MM.1S (cell line): ENCODE measurements around the gene IL23A.

Source experiments
- DNase-seq: peaks from one replicate; pipeline ENCODE4 v3.0.0-alpha.2; 2015
- H2AFZ ChIP-seq: fragments of 300-600 bp; sonication (generic); 2 replicates; pipeline ENCODE4 v1.6.0; 2016; ENCODE audit warnings: antibody characterized with exemption, low read length
- H3F3A ChIP-seq: fragments of 300-600 bp; sonication (generic); 2 replicates; pipeline ENCODE4 v1.6.1; 2016; ENCODE audit warnings: mild to moderate bottlenecking, antibody characterized with exemption, low read length, moderate library complexity, mixed read lengths; ENCODE audit not compliant: insufficient read depth
- H3K27ac ChIP-seq: fragments of 300-600 bp; sonication (generic); 2 replicates; pipeline ENCODE4 v1.5.1; 2016; ENCODE audit warnings: mild to moderate bottlenecking, low read length
- H3K27me3 ChIP-seq: fragments of 300-600 bp; sonication (generic); replicated peaks from 2 replicates; pipeline ENCODE4 v1.6.0; 2016; ENCODE audit warnings: low read length; ENCODE audit not compliant: insufficient read depth
- H3K36me3 ChIP-seq: fragments of 300-600 bp; sonication (generic); replicated peaks from 2 replicates; pipeline ENCODE4 v1.6.1; 2016; ENCODE audit warnings: mild to moderate bottlenecking, low read length, mixed read lengths; ENCODE audit not compliant: insufficient read depth
- H3K4me1 ChIP-seq: fragments of 300-600 bp; sonication (generic); 2 replicates; pipeline ENCODE4 v1.6.1; 2016; ENCODE audit warnings: low read length, mixed read lengths
- H3K4me2 ChIP-seq: fragments of 300-600 bp; sonication (generic); 2 replicates; pipeline ENCODE4 v1.6.0; 2016; ENCODE audit warnings: low read depth, low read length
- H3K4me3 ChIP-seq: fragments of 300-600 bp; sonication (generic); 2 replicates; pipeline ENCODE4 v1.5.1; 2016; ENCODE audit warnings: low read length, mixed read lengths
- H3K79me2 ChIP-seq: fragments of 300-600 bp; sonication (generic); 2 replicates; pipeline ENCODE4 v1.6.1; 2016; ENCODE audit warnings: mixed run types, low read length, mixed read lengths
- H3K9ac ChIP-seq: fragments of 300-600 bp; sonication (generic); 2 replicates; pipeline ENCODE4 v1.6.1; 2016; ENCODE audit warnings: low read length, mixed read lengths
- H3K9me2 ChIP-seq: fragments of 300-600 bp; sonication (generic); replicated peaks from 2 replicates; pipeline ENCODE4 v1.6.1; 2016; ENCODE audit warnings: mild to moderate bottlenecking, low read length, mixed read lengths; ENCODE audit not compliant: insufficient read depth
- H3K9me3 ChIP-seq: fragments of 300-600 bp; sonication (generic); replicated peaks from 2 replicates; pipeline ENCODE4 v1.6.1; 2016; ENCODE audit warnings: mild to moderate bottlenecking, low read length, mixed read lengths; ENCODE audit not compliant: insufficient read depth
- H4K20me1 ChIP-seq: fragments of 300-600 bp; sonication (generic); 2 replicates; pipeline ENCODE4 v1.6.1; 2016; ENCODE audit warnings: mild to moderate bottlenecking, low read length, moderate library complexity, mixed read lengths; ENCODE audit not compliant: insufficient read depth
- EZH2 ChIP-seq: fragments of 300-600 bp; sonication (generic); optimal IDR thresholded peaks from 2 replicates; pipeline ENCODE3; 2017; ENCODE audit warnings: low read depth, mild to moderate bottlenecking, antibody characterized with exemption, low read length, mixed read lengths
- EZH2phosphoT487 ChIP-seq: fragments of 300-600 bp; sonication (generic); IDR thresholded peaks from 2 replicates; pipeline ENCODE4 v1.6.1; 2018; ENCODE audit warnings: antibody characterized with exemption, low read length
- TF ChIP-seq, protein P1 (sequence below): fragments of 300-600 bp; sonication (generic); IDR thresholded peaks from 2 replicates; pipeline ENCODE4 v1.5.1; 2016; ENCODE audit warnings: antibody characterized with exemption, low read length, mixed read lengths

The IL23A gene

DNA sequence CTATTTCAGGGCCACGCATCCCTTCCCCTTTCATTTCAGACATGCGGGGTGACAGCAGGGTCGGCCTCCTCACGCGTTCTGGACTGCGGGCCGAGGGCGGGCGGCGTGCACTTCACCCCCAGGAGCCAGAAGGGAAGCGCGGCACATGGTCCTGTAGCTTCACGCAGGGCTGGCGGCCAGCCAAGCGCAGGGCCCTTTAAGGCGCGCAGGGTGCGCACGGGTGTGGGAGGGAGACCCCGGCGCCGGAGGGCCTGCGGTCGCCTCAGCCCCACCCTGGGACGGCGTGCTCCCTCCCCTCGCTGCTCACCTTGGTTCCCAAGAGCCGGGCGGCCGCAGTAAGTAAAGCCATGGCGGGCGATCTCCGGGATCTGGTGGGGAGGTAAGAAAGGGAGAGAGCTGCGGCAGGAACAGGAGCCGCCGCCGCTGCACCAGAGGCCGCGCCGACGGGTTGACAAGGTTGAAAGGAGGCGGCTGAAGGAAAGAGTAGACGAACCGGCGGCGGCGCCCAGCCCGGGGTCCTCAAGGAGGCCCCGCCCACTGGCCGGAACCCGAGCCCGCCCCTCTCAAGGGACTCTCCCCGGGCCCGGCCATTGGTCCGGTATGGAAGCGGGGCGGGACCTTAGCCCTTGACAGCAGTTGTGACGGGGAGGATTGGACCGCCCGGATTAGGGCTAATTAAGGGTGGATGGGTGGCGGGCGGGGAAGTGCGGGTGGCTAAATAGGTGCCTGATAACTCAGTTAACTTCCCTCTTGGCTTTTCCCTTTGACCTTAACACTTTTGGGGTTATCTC, 38.6 kb upstream of the IL23A start, which contains the start of gene CS:
TSS of gene CS (minus strand) at position 478 of the 791 bp plus-strand sequence. CDS start at position 349, 129 bp downstream.
- peak; percentile 99 for DNase-seq
- Histone ChIP-seq H3K79me2 (peaks cover 62% of the 10 kb centered on the region), H3K9me3 (no peaks in the 10 kb centered on the region), H4K20me1 (no peaks in the 10 kb centered on the region), H3K4me2 (peak within 1 kb of the TSS; percentile 91), H3K27me3 (no peaks in the 10 kb centered on the region), H2AFZ (peak within 1 kb of the TSS; percentile 81), H3K9ac (peak within 1 kb of the TSS; percentile 76), H3F3A (peaks cover 21% of the 10 kb centered on the region), H3K9me2 (no peaks in the 10 kb centered on the region), H3K4me3 (peak within 1 kb of the TSS; percentile 95), H3K36me3 (no peaks in the 10 kb centered on the region; the same call in 1 of the 2 replicates), H3K27ac (peak within 1 kb of the TSS; percentile 74), H3K4me1 (peaks cover 26% of the 10 kb centered on the region)
- no peak for TF ChIP-seq EZH2
- TF ChIP-seq, protein P1, sequence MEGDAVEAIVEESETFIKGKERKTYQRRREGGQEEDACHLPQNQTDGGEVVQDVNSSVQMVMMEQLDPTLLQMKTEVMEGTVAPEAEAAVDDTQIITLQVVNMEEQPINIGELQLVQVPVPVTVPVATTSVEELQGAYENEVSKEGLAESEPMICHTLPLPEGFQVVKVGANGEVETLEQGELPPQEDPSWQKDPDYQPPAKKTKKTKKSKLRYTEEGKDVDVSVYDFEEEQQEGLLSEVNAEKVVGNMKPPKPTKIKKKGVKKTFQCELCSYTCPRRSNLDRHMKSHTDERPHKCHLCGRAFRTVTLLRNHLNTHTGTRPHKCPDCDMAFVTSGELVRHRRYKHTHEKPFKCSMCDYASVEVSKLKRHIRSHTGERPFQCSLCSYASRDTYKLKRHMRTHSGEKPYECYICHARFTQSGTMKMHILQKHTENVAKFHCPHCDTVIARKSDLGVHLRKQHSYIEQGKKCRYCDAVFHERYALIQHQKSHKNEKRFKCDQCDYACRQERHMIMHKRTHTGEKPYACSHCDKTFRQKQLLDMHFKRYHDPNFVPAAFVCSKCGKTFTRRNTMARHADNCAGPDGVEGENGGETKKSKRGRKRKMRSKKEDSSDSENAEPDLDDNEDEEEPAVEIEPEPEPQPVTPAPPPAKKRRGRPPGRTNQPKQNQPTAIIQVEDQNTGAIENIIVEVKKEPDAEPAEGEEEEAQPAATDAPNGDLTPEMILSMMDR, result no peak
- no peak for TF ChIP-seq EZH2phosphoT487

DNA sequence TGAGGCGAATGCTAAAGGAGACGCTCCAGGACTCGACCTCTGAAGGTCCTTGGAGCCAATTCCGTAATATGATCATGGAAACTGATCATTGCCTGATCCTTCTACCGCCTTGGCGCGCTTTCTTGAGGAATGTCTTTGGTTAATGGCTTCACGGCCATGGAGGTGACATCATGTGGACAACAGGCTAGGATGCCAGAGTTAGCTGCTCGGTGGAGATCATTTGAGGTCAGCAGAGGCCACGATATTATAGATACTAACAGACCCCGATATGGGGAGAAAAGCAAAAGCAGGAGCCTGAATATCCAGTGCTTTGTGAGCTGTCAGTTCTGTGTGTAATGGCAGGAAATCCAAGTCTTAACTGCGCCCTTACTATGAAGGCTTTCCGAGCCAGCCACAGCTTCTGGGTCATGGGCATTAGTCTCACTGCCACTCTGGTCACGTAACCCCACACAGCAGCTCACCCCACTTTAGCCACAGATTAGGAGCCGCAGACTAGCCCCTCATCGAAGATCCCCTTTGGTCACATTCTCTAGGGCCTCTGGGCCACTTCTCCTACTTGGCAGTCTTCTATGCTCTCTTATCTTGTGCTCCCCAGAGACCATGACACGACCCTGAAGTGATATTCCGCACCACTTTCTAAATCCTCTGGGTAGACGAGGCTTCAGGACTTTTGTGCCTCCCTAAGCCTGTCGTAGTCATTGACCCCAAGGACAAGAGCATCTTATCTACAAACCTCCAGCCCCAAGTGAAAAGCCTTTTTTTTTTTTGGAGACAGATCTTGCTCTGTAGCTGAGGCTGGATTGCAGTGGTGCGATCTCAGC, 37.8 kb upstream of the IL23A start:
- Histone ChIP-seq H3K27ac (peak overlapping the region; percentile 74; the same call in 1 of the 2 replicates), H3K9ac (peak overlapping the region; percentile 56; the same call in 1 of the 2 replicates), H3K79me2 (peaks cover 54% of the 10 kb centered on the region), H3K9me3 (no peaks in the 10 kb centered on the region), H3F3A (peaks cover 21% of the 10 kb centered on the region), H3K4me2 (peak overlapping the region; percentile 91), H3K4me3 (peak overlapping the region; percentile 95), H3K9me2 (no peaks in the 10 kb centered on the region), H3K4me1 (peaks cover 26% of the 10 kb centered on the region), H2AFZ (peak overlapping the region; percentile 81), H3K36me3 (no peaks in the 10 kb centered on the region; the same call in 1 of the 2 replicates), H3K27me3 (no peaks in the 10 kb centered on the region), H4K20me1 (no peaks in the 10 kb centered on the region)
- TF ChIP-seq, protein P1, result no peak
- TF ChIP-seq EZH2 (no peak), EZH2phosphoT487 (no peak)
- DNase-seq, result peak; percentile 17

DNA sequence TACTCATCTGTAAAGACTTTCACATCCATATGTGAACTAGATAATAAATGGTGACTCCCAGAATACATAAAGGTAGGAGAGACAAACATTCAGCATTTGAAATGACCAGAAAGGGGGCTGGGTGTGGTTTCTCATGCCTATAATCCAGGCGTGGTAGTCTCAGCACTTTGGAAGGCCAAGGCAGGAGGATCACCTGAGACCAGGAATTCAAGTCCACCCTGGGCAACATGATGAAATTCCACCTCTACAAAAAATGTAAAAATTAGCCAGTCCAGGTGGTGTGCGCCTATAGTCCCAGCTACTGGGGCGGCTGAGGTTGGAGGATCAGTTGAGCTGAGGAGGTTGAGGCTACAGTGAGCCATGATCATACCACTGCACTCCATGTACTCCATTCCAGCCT, 34.4 kb upstream of the IL23A start:
- H3K4me3 ChIP-seq, result no peak overlapping the region
- no peaks in the 10 kb centered on the region for H3K27me3 ChIP-seq

More for the DNA sequence above, 34.4 kb upstream of the IL23A start:
- H3K36me3 ChIP-seq, result no peaks in the 10 kb centered on the region
- no peak overlapping the region for H3K9ac ChIP-seq
- no peaks in the 10 kb centered on the region for H3K9me3 ChIP-seq
- H2AFZ ChIP-seq, result no peak overlapping the region
- no peak for DNase-seq
- peaks cover 18% of the 10 kb centered on the region for H3K4me1 ChIP-seq
- no peaks in the 10 kb centered on the region for H4K20me1 ChIP-seq
- TF ChIP-seq, protein P1, result no peak
- H3K4me2 ChIP-seq, result no peak overlapping the region
- H3K27ac ChIP-seq, result no peak overlapping the region
- peaks cover 18% of the 10 kb centered on the region for H3F3A ChIP-seq
- no peaks in the 10 kb centered on the region for H3K9me2 ChIP-seq
- peaks cover 20% of the 10 kb centered on the region for H3K79me2 ChIP-seq
